Nephron (organoid): ENCODE measurements around the gene RAB40C.

ENCODE experiments used
- H3K27ac Mint-ChIP-seq, 3 experiments: 2 replicates each; pipeline ENCODE4 v1.8.0; 2020; ENCODE audit warnings: mixed read lengths in 3 of 3, mild to moderate bottlenecking in 2 of 3, moderate library complexity in 1 of 3
- H3K27me3 Mint-ChIP-seq: 2 replicates; pipeline ENCODE4 v1.8.0; 2021; ENCODE audit warnings: low read depth, mild to moderate bottlenecking, moderate library complexity, mixed read lengths
- H3K36me3 Mint-ChIP-seq: 2 replicates; pipeline ENCODE4 v1.8.0; 2020; ENCODE audit warnings: low read depth, mixed read lengths
- H3K4me1 Mint-ChIP-seq: 2 replicates; pipeline ENCODE4 v1.8.0; 2020; ENCODE audit warnings: mixed read lengths
- H3K4me3 Mint-ChIP-seq, 3 experiments: 2 replicates each; pipeline ENCODE4 v1.8.0; 2020; ENCODE audit warnings: mild to moderate bottlenecking in 3 of 3, mixed read lengths in 3 of 3, moderate library complexity in 2 of 3
- H3K9me3 Mint-ChIP-seq: 2 replicates; pipeline ENCODE4 v1.8.0; 2020; ENCODE audit warnings: mixed read lengths
- TF ChIP-seq, protein P1 (sequence below), 3 experiments: fragments of 200-600 bp; sonication (generic); IDR thresholded peaks; one replicate each; pipeline ENCODE4 v1.5.0; 2021; ENCODE audit warnings: antibody characterized with exemption in 3 of 3; ENCODE audit not compliant: unreplicated experiment in 3 of 3

Gene RAB40C

DNA sequence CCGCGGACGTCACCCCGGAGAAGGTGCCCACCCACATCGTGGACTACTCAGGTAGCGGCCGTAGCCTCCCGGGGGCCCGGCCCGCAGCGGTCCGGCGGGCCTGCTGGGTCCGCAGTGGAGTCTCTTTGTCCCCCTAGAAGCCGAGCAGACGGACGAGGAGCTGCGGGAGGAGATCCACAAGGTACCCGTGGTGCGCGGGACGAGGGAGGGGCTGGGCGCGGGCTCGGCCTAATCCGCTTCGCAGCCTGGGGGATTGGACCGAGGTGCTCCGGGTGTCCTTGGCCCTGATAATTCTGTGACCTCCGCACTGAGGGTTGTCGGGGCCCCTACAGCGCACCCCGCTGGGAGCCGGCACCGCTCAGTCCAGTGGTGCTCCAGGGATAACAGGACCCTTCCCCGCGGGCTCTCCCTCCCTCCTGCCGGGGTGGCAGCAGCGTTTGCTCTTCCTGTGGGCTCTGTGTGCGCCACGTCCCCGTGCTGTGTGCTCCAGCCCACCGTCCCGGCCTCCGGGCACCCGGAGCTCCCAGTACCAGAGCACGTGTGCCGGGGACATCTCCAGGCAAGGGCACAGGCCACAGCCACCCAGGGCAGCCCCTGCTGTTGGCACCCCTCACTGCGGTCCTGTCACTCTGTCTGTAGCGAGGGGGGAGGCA, 78.8 kb downstream of the RAB40C start:
- Mint-ChIP-seq H3K9me3 (no peaks in the 10 kb centered on the region), H3K4me3 (peak overlapping the region; percentile 82 to 85 (median 83)), H3K36me3 (peaks cover 3% of the 10 kb centered on the region), H3K27ac (no peak overlapping the region), H3K4me1 (no peaks in the 10 kb centered on the region), H3K27me3 (no peaks in the 10 kb centered on the region)
- TF ChIP-seq, protein P1, sequence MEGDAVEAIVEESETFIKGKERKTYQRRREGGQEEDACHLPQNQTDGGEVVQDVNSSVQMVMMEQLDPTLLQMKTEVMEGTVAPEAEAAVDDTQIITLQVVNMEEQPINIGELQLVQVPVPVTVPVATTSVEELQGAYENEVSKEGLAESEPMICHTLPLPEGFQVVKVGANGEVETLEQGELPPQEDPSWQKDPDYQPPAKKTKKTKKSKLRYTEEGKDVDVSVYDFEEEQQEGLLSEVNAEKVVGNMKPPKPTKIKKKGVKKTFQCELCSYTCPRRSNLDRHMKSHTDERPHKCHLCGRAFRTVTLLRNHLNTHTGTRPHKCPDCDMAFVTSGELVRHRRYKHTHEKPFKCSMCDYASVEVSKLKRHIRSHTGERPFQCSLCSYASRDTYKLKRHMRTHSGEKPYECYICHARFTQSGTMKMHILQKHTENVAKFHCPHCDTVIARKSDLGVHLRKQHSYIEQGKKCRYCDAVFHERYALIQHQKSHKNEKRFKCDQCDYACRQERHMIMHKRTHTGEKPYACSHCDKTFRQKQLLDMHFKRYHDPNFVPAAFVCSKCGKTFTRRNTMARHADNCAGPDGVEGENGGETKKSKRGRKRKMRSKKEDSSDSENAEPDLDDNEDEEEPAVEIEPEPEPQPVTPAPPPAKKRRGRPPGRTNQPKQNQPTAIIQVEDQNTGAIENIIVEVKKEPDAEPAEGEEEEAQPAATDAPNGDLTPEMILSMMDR (IDR thresholded peaks at IDR 0.05; ENCODE audit: unreplicated experiment in 3 of 3), result no peak

DNA sequence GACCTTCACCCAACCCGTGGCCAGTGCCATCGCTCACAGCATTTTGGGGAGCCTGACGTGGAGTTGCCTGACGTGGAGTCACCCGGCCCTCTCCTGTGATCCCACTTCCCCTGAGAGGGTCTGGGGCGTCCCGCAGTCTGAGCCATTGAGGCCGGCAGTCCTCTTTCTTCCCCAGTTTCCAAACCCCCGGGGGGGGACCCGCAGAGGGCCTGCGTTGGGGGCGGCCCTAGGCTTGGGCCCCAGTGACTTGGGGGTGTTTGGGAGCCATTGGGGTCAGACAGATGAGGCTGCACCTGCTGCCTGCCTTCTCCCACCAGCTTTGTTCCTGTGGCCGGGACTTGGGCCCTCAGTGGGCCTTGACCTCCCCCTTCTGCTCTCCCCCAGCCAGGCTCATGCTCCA, 79.8 kb downstream of the RAB40C start:
- Mint-ChIP-seq H3K4me1 (no peaks in the 10 kb centered on the region), H3K4me3 (peak overlapping the region; percentile 82 to 85 (median 83)), H3K27me3 (no peaks in the 10 kb centered on the region)

DNA sequence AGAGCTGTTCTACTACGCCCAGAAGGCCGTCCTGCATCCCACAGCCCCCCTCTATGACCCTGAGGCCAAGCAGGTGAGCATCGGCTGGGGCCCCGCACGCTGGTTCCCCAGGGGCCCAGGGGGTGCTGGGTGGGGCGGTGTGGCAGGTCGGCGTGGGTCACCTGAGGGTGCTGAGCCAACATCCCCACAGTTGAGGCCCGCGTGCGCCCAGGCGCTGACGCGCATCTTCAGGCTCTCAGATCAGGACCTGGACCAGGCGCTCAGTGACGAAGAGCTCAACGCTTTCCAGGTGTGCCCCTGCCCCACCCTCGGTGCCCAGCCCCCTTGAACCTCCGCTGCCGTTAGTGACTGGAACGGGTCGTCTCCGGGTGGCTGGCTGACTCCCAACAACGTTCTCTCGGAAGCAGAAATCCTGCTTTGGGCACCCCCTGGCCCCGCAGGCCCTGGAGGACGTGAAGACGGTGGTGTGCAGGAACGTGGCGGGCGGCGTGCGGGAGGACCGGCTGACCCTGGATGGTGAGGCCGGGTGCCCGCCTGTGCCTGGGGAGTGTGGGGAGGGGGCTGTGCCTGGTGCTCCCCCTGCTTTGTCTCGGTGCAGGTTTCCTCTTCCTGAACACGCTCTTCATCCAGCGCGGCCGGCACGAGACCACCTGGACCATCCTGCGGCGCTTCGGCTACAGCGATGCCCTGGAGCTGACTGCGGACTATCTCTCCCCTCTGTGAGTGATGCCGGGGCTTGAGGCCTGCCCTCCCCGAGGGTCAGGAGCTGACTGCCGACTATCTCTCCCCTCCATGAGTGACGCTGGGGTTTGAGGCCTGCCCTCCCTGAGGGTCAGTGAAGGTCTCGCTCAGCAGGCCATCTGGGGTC, 80.9 kb downstream of the RAB40C start:
- TF ChIP-seq, protein P1 (IDR thresholded peaks at IDR 0.05; ENCODE audit: unreplicated experiment in 3 of 3), result no peak
- Mint-ChIP-seq H3K4me3 (peak overlapping the region; percentile 75 to 82 (median 82)), H3K27me3 (peaks cover 6% of the 10 kb centered on the region), H3K36me3 (peaks cover 3% of the 10 kb centered on the region), H3K9me3 (no peaks in the 10 kb centered on the region), H3K27ac (no peak overlapping the region), H3K4me1 (no peaks in the 10 kb centered on the region)

More for the DNA sequence above, 79.8 kb downstream of the RAB40C start:
- Mint-ChIP-seq H3K27ac (no peak overlapping the region), H3K36me3 (peaks cover 3% of the 10 kb centered on the region), H3K9me3 (no peaks in the 10 kb centered on the region)
- TF ChIP-seq, protein P1 (IDR thresholded peaks at IDR 0.05; ENCODE audit: unreplicated experiment in 3 of 3), result no peak

DNA sequence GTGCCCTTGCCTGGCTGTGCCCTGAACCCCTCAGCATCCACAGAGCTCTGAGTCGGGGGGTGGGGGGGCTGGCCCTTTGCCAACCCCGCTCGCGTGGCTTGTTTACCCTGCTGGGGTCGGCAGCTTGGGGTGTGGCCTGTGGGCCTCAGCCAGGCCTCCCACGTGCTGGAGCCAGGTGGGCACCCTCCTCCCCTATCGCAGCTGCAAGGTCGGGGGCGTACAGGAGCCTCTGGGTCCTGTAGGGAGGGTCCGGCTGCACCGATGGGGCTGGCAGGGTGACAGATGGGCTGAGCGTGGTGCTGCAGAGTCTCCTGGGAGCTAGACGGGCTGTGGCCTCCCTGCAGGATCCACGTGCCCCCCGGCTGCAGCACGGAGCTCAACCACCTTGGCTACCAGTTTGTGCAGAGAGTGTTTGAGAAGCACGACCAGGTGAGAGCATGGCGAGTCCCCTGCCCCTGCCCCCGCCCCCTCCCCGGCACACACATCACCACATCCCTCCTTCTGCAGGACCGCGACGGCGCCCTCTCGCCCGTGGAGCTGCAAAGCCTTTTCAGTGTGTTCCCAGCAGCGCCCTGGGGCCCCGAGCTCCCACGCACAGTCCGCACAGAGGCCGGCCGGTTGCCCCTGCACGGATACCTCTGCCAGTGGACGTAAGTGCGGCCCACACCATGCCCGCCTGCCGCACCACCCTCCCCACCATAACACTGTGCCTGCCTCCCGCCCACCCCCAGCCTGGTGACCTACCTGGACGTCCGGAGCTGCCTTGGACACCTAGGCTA, 81.7 kb downstream of the RAB40C start:
- Mint-ChIP-seq H3K36me3 (peaks cover 3% of the 10 kb centered on the region), H3K4me3 (peak overlapping the region; percentile 54 to 74 (median 74)), H3K27ac (no peak overlapping the region), H3K4me1 (no peaks in the 10 kb centered on the region), H3K9me3 (no peaks in the 10 kb centered on the region), H3K27me3 (peaks cover 6% of the 10 kb centered on the region)
- TF ChIP-seq, protein P1 (IDR thresholded peaks at IDR 0.05; ENCODE audit: unreplicated experiment in 3 of 3), result no peak

DNA sequence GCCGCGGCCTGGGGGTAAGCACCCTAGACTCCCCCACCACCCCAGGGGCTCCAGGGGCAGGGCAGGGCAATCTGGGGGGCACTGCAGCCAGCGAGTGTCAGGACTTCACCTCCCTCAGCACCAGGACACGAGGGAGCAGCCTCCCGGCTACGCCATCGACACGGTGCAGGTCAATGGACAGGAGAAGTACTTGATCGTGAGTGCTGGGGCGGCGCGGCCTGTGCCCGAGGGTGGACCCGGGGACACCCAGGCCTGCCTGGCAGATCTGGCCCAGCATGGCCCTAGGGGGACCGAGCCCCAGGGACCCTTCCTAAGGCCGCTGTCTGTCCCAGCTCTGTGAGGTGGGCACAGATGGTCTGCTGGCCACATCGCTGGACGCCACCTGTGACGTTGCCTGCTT, 82.5 kb downstream of the RAB40C start:
- H3K36me3 Mint-ChIP-seq, result peaks cover 3% of the 10 kb centered on the region
- H3K27me3 Mint-ChIP-seq, result peaks cover 6% of the 10 kb centered on the region
- no peak overlapping the region for H3K4me3 Mint-ChIP-seq
- TF ChIP-seq, protein P1 (IDR thresholded peaks at IDR 0.05; ENCODE audit: unreplicated experiment in 3 of 3), result no peak
- no peaks in the 10 kb centered on the region for H3K9me3 Mint-ChIP-seq
- H3K27ac Mint-ChIP-seq, result no peak overlapping the region
- H3K4me1 Mint-ChIP-seq, result no peaks in the 10 kb centered on the region
